ENCODE measurements around the gene CDC123. TPM values are rescaled to one million over a fixed set of nuclear protein-coding genes. Genes with fewer than 3 reads are reported as not detected.
A peak's percentile ranks its signal among the peaks of the same experiment; 100 is the strongest.
"Not testable (repeated sequence)": the region's sequence is repeated elsewhere in the genome, so short reads cannot be mapped to it uniquely, and the experiment has no call there.

The CDC123 gene, protein sequence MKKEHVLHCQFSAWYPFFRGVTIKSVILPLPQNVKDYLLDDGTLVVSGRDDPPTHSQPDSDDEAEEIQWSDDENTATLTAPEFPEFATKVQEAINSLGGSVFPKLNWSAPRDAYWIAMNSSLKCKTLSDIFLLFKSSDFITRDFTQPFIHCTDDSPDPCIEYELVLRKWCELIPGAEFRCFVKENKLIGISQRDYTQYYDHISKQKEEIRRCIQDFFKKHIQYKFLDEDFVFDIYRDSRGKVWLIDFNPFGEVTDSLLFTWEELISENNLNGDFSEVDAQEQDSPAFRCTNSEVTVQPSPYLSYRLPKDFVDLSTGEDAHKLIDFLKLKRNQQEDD
- total RNA-seq (ENCODE audit: insufficient read depth, low replicate concordance), result 48.4 TPM

DNA sequence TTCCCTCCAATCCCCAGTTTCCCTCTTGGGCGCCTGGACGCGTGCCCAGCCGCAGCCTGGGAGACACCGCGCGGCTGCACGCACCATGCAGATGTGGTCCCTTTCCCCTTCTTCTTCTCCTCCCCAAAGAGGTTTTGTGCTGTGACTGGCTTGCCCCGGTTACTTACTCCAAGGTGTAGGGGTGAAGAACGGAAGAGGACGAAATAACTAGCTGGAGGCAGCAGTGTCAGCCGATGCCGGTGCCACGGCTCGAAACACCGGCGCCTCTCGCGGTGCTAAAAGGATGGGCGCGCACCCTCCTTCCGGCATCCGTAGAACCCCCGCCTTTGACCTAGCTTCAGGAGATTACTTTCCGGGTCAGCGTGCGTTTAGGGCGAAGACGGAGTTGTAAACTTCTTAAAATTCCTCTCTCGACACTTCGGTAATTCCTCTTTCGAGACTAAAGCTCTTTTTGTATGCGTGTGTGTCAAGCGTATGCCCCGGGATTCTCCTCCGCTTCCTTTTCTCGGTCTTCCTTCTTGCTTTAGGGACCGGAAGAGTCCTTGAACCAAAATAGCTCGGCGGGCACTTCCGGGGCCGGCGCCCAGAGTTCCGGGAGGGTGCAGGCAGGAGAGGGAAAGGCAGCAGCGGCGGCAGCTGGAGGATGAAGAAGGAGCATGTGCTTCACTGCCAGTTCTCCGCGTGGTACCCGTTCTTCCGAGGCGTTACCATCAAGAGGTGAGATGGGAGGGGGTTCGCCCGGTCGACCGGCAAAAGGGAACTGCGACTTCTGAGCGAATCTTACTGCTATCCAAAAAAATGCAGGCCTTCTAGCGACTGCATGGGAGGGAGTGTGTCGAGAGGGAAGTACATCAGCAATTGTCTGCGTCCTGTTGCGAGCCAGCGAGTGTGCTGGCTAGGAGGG is at the start of gene CDC123, which contains the start of gene NUDT5:
CDC123 (plus strand) TSS at position 586 of the 904 bp plus-strand sequence; CDS start at position 644, 58 bp downstream.
NUDT5 (minus strand) TSS at position 289 of the 904 bp plus-strand sequence. CDS start 9,600 bp downstream, outside the sequence.
- peak; percentile 96 for DNase-seq (ENCODE audit: low spot score)

DNA sequence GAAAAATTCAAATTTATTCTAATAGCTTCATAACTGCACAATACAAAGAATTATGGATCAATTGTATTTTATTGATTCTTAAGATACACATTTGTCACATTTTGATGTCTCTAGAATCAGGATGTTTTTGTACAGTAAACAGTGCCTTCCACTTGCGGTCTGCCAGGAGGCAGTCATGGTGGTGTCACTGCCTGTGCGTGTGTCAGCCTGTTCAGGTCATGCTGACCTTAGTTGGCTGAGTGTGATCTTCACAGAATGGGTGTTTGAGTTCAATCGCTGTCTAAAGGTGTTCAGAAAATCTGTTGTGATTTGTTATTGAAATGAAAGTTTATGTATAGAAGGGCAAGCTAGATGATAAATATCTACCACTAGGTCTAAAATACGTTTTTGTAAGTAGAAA is 45.8 kb upstream of the CDC123 start:
- no peak for DNase-seq (ENCODE audit: low spot score)

DNA sequence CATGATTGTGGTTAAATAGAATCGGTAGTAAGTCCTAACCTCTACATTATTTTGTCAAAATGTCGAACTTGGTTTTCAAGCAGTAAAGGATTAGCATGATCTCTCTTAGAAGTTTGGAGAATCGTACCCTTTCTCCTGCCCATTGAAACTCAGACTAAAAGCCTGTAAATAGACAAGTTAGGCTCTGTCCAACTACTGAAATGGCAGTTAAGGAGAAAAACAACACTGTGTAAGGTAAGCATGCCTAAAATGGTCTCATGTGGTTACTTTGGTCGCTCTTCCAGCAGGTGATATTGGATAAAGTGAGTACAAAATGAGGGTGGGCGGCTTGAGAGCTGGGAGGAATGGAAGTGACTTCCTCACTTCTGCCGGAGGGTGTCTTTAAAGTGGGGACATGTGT is 41.5 kb upstream of the CDC123 start:
- DNase-seq (ENCODE audit: low spot score), result no peak

DNA sequence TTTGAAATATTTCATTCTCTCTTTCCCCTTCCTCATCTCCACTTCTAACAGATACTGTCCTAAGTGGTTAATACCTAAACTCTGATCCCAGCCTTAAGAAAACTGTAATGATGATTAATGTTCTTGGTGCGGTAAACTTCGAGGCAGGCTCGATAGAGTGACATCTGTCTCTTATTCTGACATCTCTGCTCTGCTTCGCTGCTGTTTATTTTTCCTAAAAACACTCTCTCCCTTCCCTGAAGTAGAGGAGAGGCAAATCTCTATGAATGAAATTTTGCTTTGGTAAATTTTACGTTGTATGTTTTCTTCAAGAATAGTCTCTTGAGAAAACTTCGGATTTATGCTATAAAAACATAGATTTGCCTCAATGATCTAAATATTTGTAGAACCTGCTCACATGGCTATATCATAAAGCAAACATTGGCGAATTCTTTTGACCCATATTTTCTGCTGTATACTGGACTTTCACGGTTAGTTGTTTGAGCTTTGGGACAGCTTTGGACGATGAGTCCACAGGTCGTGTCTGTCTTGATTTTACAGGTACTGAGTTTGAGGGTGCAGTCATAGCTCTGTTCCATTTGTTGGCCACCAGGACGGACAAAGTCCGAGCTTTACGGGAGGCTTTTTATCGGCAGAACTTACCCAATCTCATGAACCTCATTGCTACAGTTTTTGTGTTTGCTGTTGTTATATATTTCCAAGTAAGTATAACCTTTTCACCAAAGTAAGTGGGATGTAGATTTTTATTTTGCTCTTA is 39.4 kb upstream of the CDC123 start:
- DNase-seq (ENCODE audit: low spot score), result no peak

DNA sequence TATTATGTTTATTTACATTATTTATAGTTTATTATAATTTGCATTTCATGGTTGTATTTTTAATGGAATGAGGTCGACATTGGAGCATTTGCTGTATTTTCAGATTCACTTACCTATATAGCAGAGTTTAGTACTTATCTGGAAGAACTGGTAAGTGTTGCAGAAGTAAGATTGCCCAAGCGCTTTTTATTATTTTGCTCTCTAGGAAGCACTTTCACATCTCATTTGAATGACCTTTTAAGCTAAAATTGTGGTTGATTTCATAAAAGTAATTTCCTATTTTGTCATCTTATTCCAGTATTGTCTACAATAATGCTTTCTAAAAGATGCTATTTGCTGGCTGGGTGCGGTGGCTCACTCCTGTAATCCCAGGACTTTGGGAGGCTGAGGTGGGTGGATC is 37.9 kb upstream of the CDC123 start:
- no peak for DNase-seq (ENCODE audit: low spot score)

DNA sequence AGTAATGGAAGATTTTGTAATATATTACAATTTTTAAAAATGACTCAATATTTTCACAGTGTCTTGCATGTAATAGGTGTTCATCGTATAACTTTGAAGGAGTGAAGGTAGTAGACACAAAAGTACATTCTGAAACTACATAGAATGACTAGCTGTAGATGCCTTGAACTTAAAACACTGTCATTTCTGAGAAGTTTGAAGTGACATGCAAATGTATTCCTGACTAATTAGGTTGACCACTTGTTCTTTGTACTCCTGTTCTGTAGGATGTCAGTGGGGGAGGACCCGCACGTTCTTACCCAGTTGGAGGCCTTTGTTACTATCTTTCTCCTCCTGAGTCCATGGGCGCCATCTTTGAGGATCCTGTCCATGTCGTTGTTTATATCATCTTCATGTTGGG is 35.3 kb upstream of the CDC123 start:
- no peak for DNase-seq (ENCODE audit: low spot score)

DNA sequence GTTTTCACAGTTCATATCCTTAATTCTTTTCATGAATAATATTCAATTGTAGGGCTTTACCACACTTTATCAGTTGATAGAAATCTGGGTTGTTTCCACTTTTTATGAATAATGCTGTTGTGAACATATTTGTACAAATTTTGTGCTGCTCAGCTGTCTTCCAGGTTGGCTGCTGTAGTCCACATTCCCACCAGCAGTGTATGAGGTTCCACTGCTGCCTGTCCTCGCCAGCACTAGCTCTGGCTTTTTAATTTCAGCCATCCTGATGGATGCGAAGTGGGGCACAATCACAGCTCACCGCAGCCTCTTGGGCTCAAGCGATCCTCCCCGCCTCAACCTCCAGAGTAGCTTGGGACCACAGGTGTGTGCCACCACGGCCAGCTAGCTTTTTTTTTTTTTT is 33.1 kb upstream of the CDC123 start:
- no peak for DNase-seq (ENCODE audit: low spot score)

DNA sequence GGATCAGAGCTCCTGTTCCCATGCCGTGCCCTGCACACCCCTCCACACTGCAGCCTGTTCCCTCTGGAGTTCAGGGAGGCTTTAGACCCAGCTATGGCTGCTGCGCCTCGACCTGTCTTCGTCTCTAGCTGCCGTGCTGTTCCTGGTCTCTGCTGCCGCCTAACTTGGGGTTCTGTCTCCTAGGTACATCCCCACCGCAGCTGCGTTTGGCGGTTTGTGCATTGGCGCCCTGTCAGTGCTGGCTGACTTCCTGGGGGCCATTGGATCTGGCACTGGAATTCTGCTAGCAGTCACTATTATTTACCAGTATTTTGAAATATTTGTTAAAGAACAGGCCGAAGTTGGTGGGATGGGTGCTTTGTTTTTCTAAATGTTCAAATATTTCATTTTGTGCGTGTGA is 31.9 kb upstream of the CDC123 start:
- no peak for DNase-seq (ENCODE audit: low spot score)

DNA sequence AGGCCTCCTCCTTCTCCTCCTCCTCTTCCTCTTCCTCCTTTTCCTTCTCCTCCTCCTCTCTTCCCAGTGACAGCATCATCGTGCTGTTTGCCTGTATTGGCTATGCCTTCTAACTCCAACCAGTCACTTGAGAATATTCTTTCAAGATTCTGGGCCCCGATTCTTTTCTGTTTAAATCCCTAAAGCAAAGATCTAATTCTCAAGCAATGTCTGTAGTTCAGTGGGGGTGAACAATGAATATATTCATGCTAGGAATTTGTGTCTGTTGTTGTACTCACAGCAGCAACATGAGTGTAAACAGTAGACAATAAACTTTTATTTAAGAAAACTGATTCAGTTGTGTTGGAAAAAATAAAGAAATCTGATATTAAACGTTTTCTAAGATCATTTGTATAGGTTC is 31.0 kb upstream of the CDC123 start:
- no peak for DNase-seq (ENCODE audit: low spot score)

DNA sequence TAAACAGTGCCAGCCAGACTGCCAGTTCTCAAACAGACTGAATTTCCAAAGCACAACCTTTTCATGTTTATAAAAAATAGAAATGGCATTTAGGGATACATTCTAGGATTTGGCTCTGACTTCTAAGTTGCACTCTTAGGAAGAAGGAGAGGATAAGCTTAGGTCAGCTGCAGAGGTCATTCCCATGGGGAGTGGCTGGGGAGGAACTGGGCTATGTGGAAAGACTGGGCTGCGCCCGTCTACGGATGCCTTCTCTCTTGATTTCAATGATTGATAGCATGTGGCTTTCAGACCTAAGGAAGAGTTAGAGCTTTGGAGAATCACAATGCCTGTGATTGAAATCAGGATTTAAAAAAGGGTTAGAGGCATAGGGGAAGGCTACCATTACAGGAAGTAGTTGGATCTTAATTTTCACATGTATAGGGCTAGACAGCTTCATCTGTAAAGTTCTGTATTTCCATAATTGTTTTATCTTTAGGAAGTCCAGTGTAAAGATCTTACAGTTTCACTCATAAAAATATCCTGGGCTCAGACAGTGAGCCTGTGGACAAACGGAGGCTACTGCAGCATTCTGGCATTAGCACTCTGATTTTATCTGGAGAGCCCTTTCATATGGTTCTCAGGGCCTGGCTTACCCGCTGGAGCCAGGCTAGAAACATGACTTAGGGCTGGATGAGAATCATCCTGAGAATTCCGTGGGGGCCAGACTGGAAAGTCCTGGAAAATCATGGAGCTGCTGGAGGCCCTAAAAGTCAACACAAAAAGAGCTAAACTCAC is 29.8 kb upstream of the CDC123 start:
- no peak for DNase-seq (ENCODE audit: low spot score)

DNA sequence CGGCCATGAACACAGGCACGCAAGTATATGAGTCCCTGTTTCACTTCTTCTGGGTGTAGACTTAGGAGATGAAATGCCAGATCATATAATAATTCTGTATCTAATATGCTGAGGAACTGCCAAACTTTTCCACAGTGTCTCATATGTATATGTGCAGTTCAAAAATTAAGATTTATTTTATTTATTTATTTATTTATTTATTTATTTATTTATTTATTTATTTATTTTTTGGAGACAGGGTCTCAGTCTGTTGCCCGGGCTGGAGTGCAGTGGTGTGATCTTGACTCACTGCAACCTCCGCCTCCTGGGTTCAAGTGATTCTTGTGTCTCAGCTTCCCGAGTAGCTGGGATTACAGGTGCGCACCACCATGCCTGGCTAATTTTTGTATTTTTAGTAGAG is 24.5 kb upstream of the CDC123 start:
- not testable (repeated sequence) for DNase-seq (ENCODE audit: low spot score)

DNA sequence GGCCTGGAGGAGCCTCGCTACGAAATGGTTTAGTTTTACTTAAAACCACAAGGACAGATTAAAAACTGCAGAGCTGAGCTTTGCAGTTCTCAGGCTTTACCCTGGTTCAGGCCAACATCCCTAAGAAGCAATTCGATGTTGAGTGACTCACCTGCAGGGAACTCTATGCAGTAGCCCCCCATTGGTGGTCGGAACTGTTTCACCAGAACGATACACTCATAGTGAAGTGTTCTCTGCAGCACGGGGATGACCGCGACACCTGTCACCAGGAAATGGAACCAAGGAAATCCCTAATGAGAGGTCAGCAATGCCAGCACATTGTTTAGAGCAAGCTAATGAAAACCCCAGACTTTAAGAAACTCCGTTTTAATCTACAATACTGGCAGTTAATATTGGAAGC is 18.3 kb upstream of the CDC123 start:
- DNase-seq (ENCODE audit: low spot score), result no peak

DNA sequence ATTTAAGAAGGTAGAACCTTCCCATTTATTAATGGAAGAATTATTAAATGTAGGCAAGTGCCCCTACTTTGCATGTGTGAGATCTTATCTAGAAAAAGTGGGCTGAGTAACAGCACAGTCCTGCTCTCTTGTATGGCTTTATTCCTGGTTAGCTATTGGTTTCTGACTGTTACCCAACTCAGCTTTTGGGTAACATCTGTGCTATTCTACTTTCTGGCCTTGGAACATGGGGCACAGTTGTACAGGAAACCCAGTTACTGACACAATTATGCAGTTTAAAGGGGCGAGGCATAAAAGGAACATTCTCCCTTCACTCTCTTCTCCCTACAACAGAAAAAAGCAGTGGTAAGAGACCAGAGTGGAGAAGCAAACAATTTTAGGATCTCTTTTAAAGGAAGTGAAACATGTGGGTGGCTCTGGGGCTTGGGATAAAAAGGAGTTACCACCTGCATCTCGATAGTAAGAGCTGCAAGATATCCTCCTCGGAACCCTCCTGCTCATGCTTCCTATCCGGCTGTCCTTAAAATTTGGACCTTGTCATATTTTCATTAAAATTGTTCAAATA is 16.3 kb upstream of the CDC123 start:
- no peak for DNase-seq (ENCODE audit: low spot score)

DNA sequence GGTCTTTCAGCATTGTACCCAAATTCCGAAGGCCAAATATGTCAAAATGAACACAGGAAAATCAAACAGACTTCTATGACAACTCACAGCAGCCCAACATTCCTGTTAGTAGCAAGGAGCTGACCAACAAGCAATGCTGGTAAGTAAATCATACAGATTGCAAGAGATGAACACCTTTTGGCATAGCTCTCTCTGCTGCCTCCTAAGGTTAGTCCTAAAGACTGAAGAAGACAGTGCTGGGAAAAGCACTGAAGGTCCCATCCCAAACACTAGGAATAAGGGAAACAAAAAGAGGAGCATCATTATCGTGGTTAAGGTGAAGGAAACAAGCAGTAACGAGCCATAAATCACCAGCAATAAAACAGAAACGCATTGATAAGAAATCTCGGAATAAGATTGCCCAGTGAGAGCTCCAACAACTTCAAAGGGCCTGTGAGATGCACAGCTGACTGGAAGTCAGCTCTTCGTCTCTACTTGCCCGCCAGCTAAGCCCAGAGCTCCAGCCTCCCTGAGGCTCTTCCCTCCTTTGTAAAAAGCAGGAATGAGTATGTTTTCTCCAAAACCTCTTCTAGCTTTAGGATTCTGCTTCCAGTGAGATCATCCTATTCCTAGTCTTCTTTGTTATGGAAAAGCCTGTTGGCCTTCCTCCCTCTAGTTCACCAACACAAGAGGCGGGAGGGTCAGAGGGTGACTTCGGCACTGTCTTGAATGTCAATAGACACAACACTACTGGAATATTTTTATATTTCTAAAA is 15.6 kb upstream of the CDC123 start:
- DNase-seq (ENCODE audit: low spot score), result no peak

DNA sequence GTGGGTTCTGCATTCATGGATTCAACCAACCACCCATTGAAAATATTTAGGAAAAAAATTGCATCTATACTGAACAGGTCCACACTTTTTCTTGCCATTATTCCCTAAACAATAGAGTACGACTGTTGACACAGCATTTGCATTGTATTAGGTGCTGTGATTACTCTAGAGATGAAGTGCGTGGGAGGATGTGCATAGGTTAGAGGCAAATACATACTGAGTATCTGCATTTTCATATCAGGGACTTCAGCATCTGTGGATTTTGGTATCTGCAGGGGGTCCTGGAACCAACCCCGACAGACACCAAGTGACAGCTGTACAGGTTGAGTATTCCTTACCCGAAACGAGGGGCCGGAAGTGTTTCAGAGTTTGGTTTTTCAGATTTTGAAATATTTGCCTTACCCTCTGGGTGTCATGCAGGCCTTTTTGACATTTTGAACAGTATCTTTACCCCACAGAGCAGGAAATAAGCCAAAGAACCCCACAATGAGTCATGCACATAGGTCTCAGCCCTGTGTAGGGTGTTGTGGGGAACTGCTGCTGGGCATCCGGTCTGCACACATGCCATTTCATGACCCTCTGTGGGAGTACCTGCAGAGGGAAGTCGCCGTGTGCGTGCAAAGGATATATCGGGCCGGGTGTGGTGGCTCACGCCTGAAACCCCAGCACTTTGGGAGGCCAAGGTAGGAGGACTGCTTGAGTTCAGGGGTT is 14.8 kb upstream of the CDC123 start:
- no peak for DNase-seq (ENCODE audit: low spot score)

DNA sequence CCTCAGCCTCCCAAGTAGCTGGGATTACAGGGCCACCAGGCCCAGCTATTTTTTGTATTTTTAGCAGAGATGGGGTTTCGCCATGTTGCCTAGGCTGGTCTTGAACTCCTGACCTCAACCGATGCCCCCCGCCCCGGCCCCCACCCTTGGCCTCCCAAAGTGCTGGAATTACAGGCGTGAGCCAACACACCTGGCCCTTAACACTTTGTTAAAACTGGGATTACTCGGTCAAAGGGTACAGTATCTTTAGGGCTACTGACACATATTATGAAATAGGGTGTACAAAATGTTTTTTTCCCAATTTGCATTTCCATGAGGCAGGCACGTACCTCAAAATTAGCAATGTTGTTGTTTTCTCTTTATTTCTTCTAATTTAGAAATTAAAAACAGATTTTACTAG is 11.8 kb upstream of the CDC123 start:
- DNase-seq (ENCODE audit: low spot score), result no peak

DNA sequence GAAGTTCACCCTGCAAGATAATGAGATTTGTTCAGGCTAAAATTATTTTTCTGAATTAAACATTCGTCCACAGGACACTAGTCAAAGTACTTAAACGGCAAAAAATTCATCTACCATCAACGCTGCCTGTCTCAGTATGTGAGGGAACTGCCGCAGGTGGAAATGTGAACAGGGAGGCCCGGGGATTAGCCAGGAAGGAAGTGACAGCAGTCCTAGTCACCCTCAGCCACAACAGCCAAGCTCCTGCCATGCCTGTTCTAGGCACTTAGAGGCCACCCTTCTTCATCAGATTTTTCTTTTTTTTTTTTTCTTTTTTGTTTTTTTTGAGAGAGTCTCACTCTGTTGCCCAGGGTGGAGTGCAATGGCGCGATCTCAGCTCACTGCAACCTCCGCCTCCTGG is 9.7 kb upstream of the CDC123 start:
- no peak for DNase-seq (ENCODE audit: low spot score)

DNA sequence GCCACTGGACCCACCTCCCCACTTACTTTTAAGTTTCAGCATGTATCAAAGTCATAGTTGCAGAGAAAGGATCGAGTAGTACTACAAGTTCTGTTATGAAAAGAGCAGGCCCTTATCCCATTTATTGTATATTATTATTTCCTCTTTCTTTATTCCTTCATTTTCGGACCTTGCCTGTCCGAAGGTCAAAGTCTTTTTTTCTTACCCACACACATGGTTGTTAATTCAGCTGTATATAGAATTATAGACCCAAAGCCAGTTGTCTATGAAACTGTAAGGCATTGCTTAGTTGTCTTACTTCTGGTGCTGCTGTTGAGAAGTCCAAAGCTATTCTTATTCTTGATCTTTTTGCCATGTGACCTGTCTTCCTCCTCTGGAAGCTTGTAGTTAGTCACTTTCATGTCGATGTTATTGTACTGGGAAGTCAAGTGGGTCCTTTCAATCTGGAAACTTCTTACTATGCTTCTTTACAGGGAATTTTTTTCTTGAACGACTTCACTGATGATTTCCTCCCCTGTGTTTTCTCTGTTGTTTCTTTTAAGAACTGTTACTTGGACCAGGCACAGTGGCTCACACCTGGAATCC is 8.6 kb upstream of the CDC123 start:
- DNase-seq (ENCODE audit: low spot score), result no peak

DNA sequence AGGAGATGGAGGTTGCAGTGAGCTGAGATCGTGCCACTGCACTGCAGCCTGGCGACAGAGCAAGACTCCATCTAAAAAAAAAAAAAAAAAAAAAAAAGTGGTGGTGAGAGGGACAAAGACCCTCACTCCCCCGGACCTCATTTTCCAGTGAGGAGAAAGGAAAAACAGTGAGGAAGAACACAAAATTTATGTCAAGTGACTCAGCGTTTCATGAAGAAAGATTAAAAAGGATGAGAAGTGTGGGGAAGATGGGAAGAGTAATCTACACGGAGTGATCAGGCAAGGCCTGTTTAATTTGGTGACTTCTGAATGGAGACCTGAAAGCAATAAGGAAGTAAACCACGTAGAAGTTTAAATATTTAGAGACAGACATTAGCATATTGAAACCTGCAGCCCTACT is 7.3 kb upstream of the CDC123 start:
- no peak for DNase-seq (ENCODE audit: low spot score)

Data from umbilical cord (tissue), 2 donors.